ENCODE measurements around the gene DR1. TPM values are rescaled to one million over a fixed set of nuclear protein-coding genes. Genes with fewer than 3 reads are reported as not detected.
A peak's percentile ranks its signal among the peaks of the same experiment; 100 is the strongest.

Gene DR1
- total and polyA plus RNA-seq, 2 experiments from 2014 or later, result 49.2 to 51.0 TPM

GRCh38 chr1:93352376-93352775 lies 6.7 kb downstream of the DR1 start:
- DNase-seq, result no peak
- H3K4me3 ChIP-seq, result no peak overlapping the region
- TF ChIP-seq EZH2 (IDR thresholded peaks at IDR 0.05; ENCODE audit: insufficient read depth, poor library complexity, severe bottlenecking), result no peak
- TF ChIP-seq EZH2phosphoT487 (IDR thresholded peaks at IDR 0.05; ENCODE audit: insufficient read depth, low read depth), result no peak
- no peaks in the 10 kb centered on the region for H3K9me3 ChIP-seq (ENCODE audit: low read depth)
- in situ Hi-C loops (cut with MboI), result no loop called here
- H3K36me3 ChIP-seq (ENCODE audit: low read depth), result peaks cover 35% of the 10 kb centered on the region
- H3K4me2 ChIP-seq (ENCODE audit: unreplicated experiment), result no peak overlapping the region
- no peaks in the 10 kb centered on the region for H3K9me2 ChIP-seq (ENCODE audit: insufficient read depth)
- no peak overlapping the region for H2AFZ ChIP-seq
- peak overlapping the region; percentile 47; the same call in 1 of the 2 replicates for H3K27ac ChIP-seq
- H3F3A ChIP-seq (ENCODE audit: insufficient read depth), result peaks cover 16% of the 10 kb centered on the region; the same call in 1 of the 2 replicates
- peaks cover 62% of the 10 kb centered on the region for H3K4me1 ChIP-seq (ENCODE audit: insufficient read depth)
- H3K79me2 ChIP-seq (ENCODE audit: insufficient read depth), result peaks cover 100% of the 10 kb centered on the region
- H4K20me1 ChIP-seq (ENCODE audit: insufficient read depth), result no peaks in the 10 kb centered on the region
- H3K27me3 ChIP-seq (replicated peaks; ENCODE audit: insufficient read depth), result no peaks in the 10 kb centered on the region
- H3K9ac ChIP-seq, result no peak overlapping the region

GRCh38 chr1:93353286-93353685 lies 7.6 kb downstream of the DR1 start:
- peak; percentile 67 for DNase-seq
- no peaks in the 10 kb centered on the region for H4K20me1 ChIP-seq (ENCODE audit: insufficient read depth)
- H3K4me3 ChIP-seq, result peak overlapping the region; percentile 34
- H3K27ac ChIP-seq, result peak overlapping the region; percentile 47
- no peaks in the 10 kb centered on the region for H3K9me3 ChIP-seq (ENCODE audit: low read depth)
- peaks cover 62% of the 10 kb centered on the region for H3K4me1 ChIP-seq (ENCODE audit: insufficient read depth)
- TF ChIP-seq EZH2 (IDR thresholded peaks at IDR 0.05; ENCODE audit: insufficient read depth, poor library complexity, severe bottlenecking) (no peak), EZH2phosphoT487 (IDR thresholded peaks at IDR 0.05; ENCODE audit: insufficient read depth, low read depth) (no peak)
- no peaks in the 10 kb centered on the region for H3K27me3 ChIP-seq (replicated peaks; ENCODE audit: insufficient read depth)
- H3K4me2 ChIP-seq (ENCODE audit: unreplicated experiment), result peak overlapping the region; percentile 71
- H3K79me2 ChIP-seq (ENCODE audit: insufficient read depth), result peaks cover 100% of the 10 kb centered on the region
- H3F3A ChIP-seq (ENCODE audit: insufficient read depth), result peaks cover 16% of the 10 kb centered on the region; the same call in 1 of the 2 replicates
- 0 to 2% methylated on average over 1 of the region's 1 CpG for WGBS, 2 experiments (ENCODE audit: low coverage in 1 of 2, low lambda C conversion rate in 2 of 2, missing lambda C conversion rate in 2 of 2)
- in situ Hi-C loops (cut with MboI), result no loop called here
- 0 out of 2 replicates have a peak overlapping the region, but pooled peaks have one; percentile 4 for H2AFZ ChIP-seq
- H3K9ac ChIP-seq, result peak overlapping the region; percentile 40
- H3K9me2 ChIP-seq (ENCODE audit: insufficient read depth), result no peaks in the 10 kb centered on the region
- peaks cover 44% of the 10 kb centered on the region for H3K36me3 ChIP-seq (ENCODE audit: low read depth)

GRCh38 chr1:93354749-93355148 lies 9.0 kb downstream of the DR1 start:
- no peak overlapping the region for H3K4me2 ChIP-seq (ENCODE audit: unreplicated experiment)

GRCh38 chr1:93357242-93357641 lies 11.5 kb downstream of the DR1 start:
- DNase-seq, result no peak
- H2AFZ ChIP-seq, result no peak overlapping the region
- H3K27ac ChIP-seq, result no peak overlapping the region
- WGBS, 2 experiments (ENCODE audit: low coverage in 1 of 2, low lambda C conversion rate in 2 of 2, missing lambda C conversion rate in 2 of 2), result 100% methylated on average over 2 of the region's 2 CpGs
- peaks cover 16% of the 10 kb centered on the region; the same call in 1 of the 2 replicates for H3F3A ChIP-seq (ENCODE audit: insufficient read depth)
- H3K4me2 ChIP-seq (ENCODE audit: unreplicated experiment), result no peak overlapping the region
- H3K9ac ChIP-seq, result no peak overlapping the region
- H3K36me3 ChIP-seq (ENCODE audit: low read depth), result peaks cover 69% of the 10 kb centered on the region
- in situ Hi-C loops (cut with MboI), result no loop called here
- H3K27me3 ChIP-seq (replicated peaks; ENCODE audit: insufficient read depth), result no peaks in the 10 kb centered on the region
- no peak for TF ChIP-seq EZH2 (IDR thresholded peaks at IDR 0.05; ENCODE audit: insufficient read depth, poor library complexity, severe bottlenecking)
- no peak for TF ChIP-seq EZH2phosphoT487 (IDR thresholded peaks at IDR 0.05; ENCODE audit: insufficient read depth, low read depth)
- no peaks in the 10 kb centered on the region for H3K9me3 ChIP-seq (ENCODE audit: low read depth)
- peaks cover 9% of the 10 kb centered on the region; the same call in 1 of the 2 replicates for H4K20me1 ChIP-seq (ENCODE audit: insufficient read depth)
- H3K9me2 ChIP-seq (ENCODE audit: insufficient read depth), result no peaks in the 10 kb centered on the region
- peaks cover 31% of the 10 kb centered on the region for H3K4me1 ChIP-seq (ENCODE audit: insufficient read depth)
- peaks cover 100% of the 10 kb centered on the region for H3K79me2 ChIP-seq (ENCODE audit: insufficient read depth)
- no peak overlapping the region for H3K4me3 ChIP-seq

More at GRCh38 chr1:93354749-93355148, 9.0 kb downstream of the DR1 start:
- 55% methylated on average over 2 of the region's 2 CpGs for WGBS, 2 experiments (ENCODE audit: low coverage in 1 of 2, low lambda C conversion rate in 2 of 2, missing lambda C conversion rate in 2 of 2)
- Histone ChIP-seq H4K20me1 (ENCODE audit: insufficient read depth) (peaks cover 5% of the 10 kb centered on the region; the same call in 1 of the 2 replicates), H3K27me3 (replicated peaks; ENCODE audit: insufficient read depth) (no peaks in the 10 kb centered on the region), H3K27ac (no peak overlapping the region), H3K9ac (no peak overlapping the region), H3K4me3 (no peak overlapping the region), H3K79me2 (ENCODE audit: insufficient read depth) (peaks cover 100% of the 10 kb centered on the region), H3K4me1 (ENCODE audit: insufficient read depth) (peaks cover 52% of the 10 kb centered on the region), H3K36me3 (ENCODE audit: low read depth) (peaks cover 55% of the 10 kb centered on the region), H2AFZ (no peak overlapping the region), H3F3A (ENCODE audit: insufficient read depth) (peaks cover 16% of the 10 kb centered on the region; the same call in 1 of the 2 replicates), H3K9me3 (ENCODE audit: low read depth) (no peaks in the 10 kb centered on the region), H3K9me2 (ENCODE audit: insufficient read depth) (no peaks in the 10 kb centered on the region)
- TF ChIP-seq EZH2 (IDR thresholded peaks at IDR 0.05; ENCODE audit: insufficient read depth, poor library complexity, severe bottlenecking) (no peak), EZH2phosphoT487 (IDR thresholded peaks at IDR 0.05; ENCODE audit: insufficient read depth, low read depth) (no peak)
- in situ Hi-C loops (cut with MboI), result no loop called here
- no peak for DNase-seq
